GM23248 (cell line): ENCODE results near the gene SFMBT2. TPM values are rescaled to one million over a fixed set of nuclear protein-coding genes. Genes with fewer than 3 reads are reported as not detected.

Experiments used
- DNase-seq: peaks from one replicate; pipeline ENCODE4 v3.0.0-alpha.2; 2015
- H2AFZ ChIP-seq: fragments of 200-600 bp; sonication (generic); 2 replicates; pipeline ENCODE4 v1.6.1; 2016; ENCODE audit warnings: antibody characterized with exemption
- H3F3A ChIP-seq: fragments of 200-600 bp; sonication (generic); 2 replicates; pipeline ENCODE4 v1.6.1; 2016; ENCODE audit warnings: mild to moderate bottlenecking, antibody characterized with exemption, mixed run types; ENCODE audit not compliant: insufficient read depth
- H3K27ac ChIP-seq: fragments of 200-600 bp; sonication (generic); 2 replicates; pipeline ENCODE4 v1.5.1; 2016; ENCODE audit warnings: mild to moderate bottlenecking
- H3K27me3 ChIP-seq: fragments of 200-600 bp; sonication (generic); replicated peaks from 2 replicates; pipeline ENCODE4 v1.6.1; 2016; ENCODE audit warnings: mild to moderate bottlenecking; ENCODE audit not compliant: insufficient read depth
- H3K36me3 ChIP-seq: fragments of 200-600 bp; sonication (generic); 2 replicates; pipeline ENCODE4 v1.6.1; 2016; ENCODE audit warnings: low read depth, mild to moderate bottlenecking
- H3K4me1 ChIP-seq: fragments of 200-600 bp; sonication (generic); 2 replicates; pipeline ENCODE4 v1.6.1; 2016; ENCODE audit warnings: mild to moderate bottlenecking; ENCODE audit not compliant: insufficient read depth
- H3K4me2 ChIP-seq: fragments of 200-600 bp; sonication (generic); one replicate; pipeline ENCODE4 v1.6.1; 2016; ENCODE audit warnings: mild to moderate bottlenecking; ENCODE audit not compliant: unreplicated experiment
- H3K4me3 ChIP-seq: fragments of 200-600 bp; sonication (generic); 2 replicates; pipeline ENCODE4 v1.5.1; 2016; ENCODE audit warnings: mild to moderate bottlenecking
- H3K79me2 ChIP-seq: fragments of 200-600 bp; sonication (generic); 2 replicates; pipeline ENCODE4 v1.6.1; 2016; ENCODE audit warnings: mild to moderate bottlenecking; ENCODE audit not compliant: insufficient read depth
- H3K9ac ChIP-seq: fragments of 200-600 bp; sonication (generic); 2 replicates; pipeline ENCODE4 v1.6.1; 2016; ENCODE audit warnings: mild to moderate bottlenecking
- H3K9me2 ChIP-seq: fragments of 200-600 bp; sonication (generic); 2 replicates; pipeline ENCODE4 v1.6.1; 2016; ENCODE audit warnings: mixed run types, mild to moderate bottlenecking, moderate library complexity; ENCODE audit not compliant: insufficient read depth
- H3K9me3 ChIP-seq: fragments of 200-600 bp; sonication (generic); one replicate; pipeline ENCODE4 v1.6.1; 2017; ENCODE audit warnings: low read depth
- H4K20me1 ChIP-seq: fragments of 200-600 bp; sonication (generic); 2 replicates; pipeline ENCODE4 v1.6.0; 2016; ENCODE audit not compliant: insufficient read depth
- EZH2 ChIP-seq: fragments of 200-600 bp; sonication (generic); IDR thresholded peaks from 2 replicates; pipeline ENCODE4 v1.6.1; 2018; ENCODE audit warnings: antibody characterized with exemption, mild to moderate bottlenecking; ENCODE audit not compliant: insufficient read depth, poor library complexity, severe bottlenecking
- EZH2phosphoT487 ChIP-seq: fragments of 200-600 bp; sonication (generic); IDR thresholded peaks from 2 replicates; pipeline ENCODE4 v1.6.1; 2018; ENCODE audit warnings: antibody characterized with exemption, moderate library complexity, mild to moderate bottlenecking, low read depth; ENCODE audit not compliant: insufficient read depth
- WGBS, 2 experiments: methylation state at CpG; one replicate each; pipeline ENCODE4 v1.1.6; 2015 to 2017; ENCODE audit warnings: low lambda C conversion rate in 2 of 2, low coverage in 1 of 2; ENCODE audit errors: missing lambda C conversion rate in 2 of 2; 5-methylcytosine and 5-hydroxymethylcytosine counted together
- in situ Hi-C: fragments of 300-500 bp; cut with MboI; formaldehyde crosslinking; loops from 2 replicates; pipeline ENCODE4 v1.15.0; 2020
- polyA plus RNA-seq: library from polyadenylated mRNA; unstranded; fragments of >200 nt; fragmentation: Nextera tagmentation; extraction: Ambion mirVana; gene quantifications from 2 replicates; pipeline ENCODE4 v1.2.1, GENCODE V29; 2016
- total RNA-seq: library from RNA; depleted of rRNA; stranded (reverse); fragments of >200 nt; shearing (Covaris generic); gene quantifications from 2 replicates; pipeline ENCODE4 v1.2.3, GENCODE V29; 2014

The SFMBT2 gene
- total and polyA plus RNA-seq, 2 experiments from 2014 or later: 0.22 TPM; not detected in 1

GRCh38 chr10:7251696-7252465 is 159.0 kb downstream of the SFMBT2 start:
- Histone ChIP-seq H3K27me3 (peaks cover 6% of the 10 kb centered on the region; the same call in 1 of the 2 replicates), H3K9ac (no peak overlapping the region), H3K27ac (no peak overlapping the region), H3K9me2 (no peaks in the 10 kb centered on the region), H3K4me1 (no peaks in the 10 kb centered on the region), H3K4me2 (no peak overlapping the region), H3K4me3 (no peak overlapping the region), H3K79me2 (no peaks in the 10 kb centered on the region), H3K36me3 (no peaks in the 10 kb centered on the region), H4K20me1 (no peaks in the 10 kb centered on the region), H3K9me3 (no peaks in the 10 kb centered on the region), H3F3A (no peaks in the 10 kb centered on the region), H2AFZ (no peak overlapping the region)
- TF ChIP-seq EZH2 (no peak), EZH2phosphoT487 (no peak)
- in situ Hi-C loops: no loop called here
- 70 to 73% methylated on average over 11 to 12 of the region's 12 CpGs for WGBS, 2 experiments
- DNase-seq: no peak

- no peaks in the 10 kb centered on the region for H3K9me2 ChIP-seq
- H3K27me3 ChIP-seq: peaks cover 2% of the 10 kb centered on the region; the same call in 1 of the 2 replicates
- H2AFZ ChIP-seq: no peak overlapping the region
- no peaks in the 10 kb centered on the region for H3K79me2 ChIP-seq
- no peaks in the 10 kb centered on the region for H3K36me3 ChIP-seq
- no peak for TF ChIP-seq EZH2
- TF ChIP-seq EZH2phosphoT487: no peak
- no peaks in the 10 kb centered on the region for H3K4me1 ChIP-seq
- H3K27ac ChIP-seq: no peak overlapping the region
- no peak overlapping the region for H3K4me2 ChIP-seq
- no peak overlapping the region for H3K9ac ChIP-seq
- H3K9me3 ChIP-seq: no peaks in the 10 kb centered on the region
- no peak overlapping the region for H3K4me3 ChIP-seq
- DNase-seq: no peak
- 77 to 78% methylated on average over 5 of the region's 5 CpGs for WGBS, 2 experiments
- in situ Hi-C loops: no loop called here
- no peaks in the 10 kb centered on the region for H3F3A ChIP-seq
- no peaks in the 10 kb centered on the region for H4K20me1 ChIP-seq
Measured at GRCh38 chr10:7250236-7250635, 160.6 kb downstream of the SFMBT2 start.

GRCh38 chr10:7248585-7249164 is 162.2 kb downstream of the SFMBT2 start:
- H3K9me3 ChIP-seq: no peaks in the 10 kb centered on the region
- no peaks in the 10 kb centered on the region for H4K20me1 ChIP-seq
- no peaks in the 10 kb centered on the region for H3K27me3 ChIP-seq
- no peaks in the 10 kb centered on the region for H3K79me2 ChIP-seq
- no peak for DNase-seq
- TF ChIP-seq EZH2phosphoT487 (no peak), EZH2 (no peak)
- no peaks in the 10 kb centered on the region for H3K4me1 ChIP-seq
- no peak overlapping the region for H3K4me3 ChIP-seq
- H2AFZ ChIP-seq: no peak overlapping the region
- H3K4me2 ChIP-seq: no peak overlapping the region
- WGBS, 2 experiments: 34 to 38% methylated on average over 11 of the region's 11 CpGs
- H3K36me3 ChIP-seq: no peaks in the 10 kb centered on the region
- H3K9me2 ChIP-seq: no peaks in the 10 kb centered on the region
- H3K27ac ChIP-seq: no peak overlapping the region
- in situ Hi-C loops: no loop called here
- no peaks in the 10 kb centered on the region for H3F3A ChIP-seq
- H3K9ac ChIP-seq: no peak overlapping the region

- no peak for DNase-seq
- H3K27me3 ChIP-seq: no peaks in the 10 kb centered on the region
- H3K79me2 ChIP-seq: no peaks in the 10 kb centered on the region
- WGBS, 2 experiments: 57 to 61% methylated on average over 8 of the region's 8 CpGs
- H3K9ac ChIP-seq: no peak overlapping the region
- H3K9me3 ChIP-seq: no peaks in the 10 kb centered on the region
- H3K9me2 ChIP-seq: no peaks in the 10 kb centered on the region
- no peak overlapping the region for H2AFZ ChIP-seq
- no peak overlapping the region for H3K4me3 ChIP-seq
- no peak overlapping the region for H3K4me2 ChIP-seq
- TF ChIP-seq EZH2 (no peak), EZH2phosphoT487 (no peak)
- H3K27ac ChIP-seq: no peak overlapping the region
- H3F3A ChIP-seq: no peaks in the 10 kb centered on the region
- H3K36me3 ChIP-seq: no peaks in the 10 kb centered on the region
- in situ Hi-C loops: no loop called here
- H4K20me1 ChIP-seq: no peaks in the 10 kb centered on the region
- H3K4me1 ChIP-seq: no peaks in the 10 kb centered on the region
Measured at GRCh38 chr10:7248148-7248547, 162.7 kb downstream of the SFMBT2 start.
